Body of pancreas (tissue), 4 donors: ENCODE measurements around the gene SLC35F4. TPM values are rescaled to one million over a fixed set of nuclear protein-coding genes. Genes with fewer than 3 reads are reported as not detected.

Source experiments
- ATAC-seq: fragments of 150-250 bp; one replicate; pipeline ENCODE4 v1.9.1; 2016
- DNase-seq, 4 donors: peaks; one replicate each; pipeline ENCODE4 v3.0.0-alpha.2; 2019
- H3K27ac ChIP-seq, 4 donors: fragments of 200-600 bp; sonication (generic); 1 replicate in 3 of 4; 2 replicates in 1 of 4; pipeline versions ENCODE4 v1.5.1 to v1.6.1; 2016 to 2019; ENCODE audit warnings: mild to moderate bottlenecking in 1 of 4, mixed read lengths in 1 of 4, moderate library complexity in 1 of 4
- H3K27me3 ChIP-seq, 2 donors: fragments of 200-600 bp; sonication (generic); one replicate each; pipeline ENCODE4 v1.6.0; 2016; ENCODE audit warnings: mild to moderate bottlenecking in 1 of 2
- H3K36me3 ChIP-seq, 2 donors: fragments of 200-600 bp; sonication (generic); replicated peaks in 1 of 2; 2 replicates each; pipeline ENCODE4 v1.5.1; 2016; ENCODE audit warnings: low read depth in 2 of 2; ENCODE audit not compliant: insufficient read depth in 1 of 2
- H3K4me1 ChIP-seq: fragments of 200-600 bp; sonication (generic); one replicate; pipeline ENCODE4 v1.6.0; 2016
- H3K4me3 ChIP-seq, 2 donors: fragments of 200-600 bp; sonication (generic); 1 replicate in 1 of 2; 2 replicates in 1 of 2; pipeline ENCODE4 v1.5.1; 2016 to 2019
- H3K9me3 ChIP-seq, 3 donors: fragments of 200-600 bp; sonication (generic); 1 replicate in 2 of 3; 2 replicates in 1 of 3; pipeline ENCODE4 v1.5.1; 2016
- POLR2A ChIP-seq, 3 donors: fragments of 450-650 bp; IDR thresholded peaks; one replicate each; pipeline ENCODE4 v1.6.1; 2016; ENCODE audit warnings: antibody characterized with exemption in 3 of 3, mild to moderate bottlenecking in 2 of 3
- WGBS, 2 donors: methylation state at CpG; one replicate each; pipeline ENCODE4 v1.1.5; 2017; 5-methylcytosine and 5-hydroxymethylcytosine counted together
- intact Hi-C: fragments of 100-400 bp; cut with DNase I; formaldehyde crosslinking; loops from one replicate; pipeline ENCODE4 v1.15.1; 2023
- total RNA-seq, 2 donors: library from RNA; depleted of rRNA; stranded (reverse); fragments of >200 nt; gene quantifications; one replicate each; pipeline ENCODE4 v1.1.0, GENCODE V29; 2016
- TF ChIP-seq, protein P1 (sequence below), 7 experiments: fragments of 450-650 bp in 4 of 7; fragments of 200-600 bp in 3 of 7; sonication (generic) in 3 of 7; IDR thresholded peaks; one replicate each; pipeline ENCODE4 v1.5.1; 2016 to 2019; ENCODE audit warnings: antibody characterized with exemption in 7 of 7

Gene SLC35F4
- total RNA-seq, 2 donors from 2014 or later: not detected

DNA sequence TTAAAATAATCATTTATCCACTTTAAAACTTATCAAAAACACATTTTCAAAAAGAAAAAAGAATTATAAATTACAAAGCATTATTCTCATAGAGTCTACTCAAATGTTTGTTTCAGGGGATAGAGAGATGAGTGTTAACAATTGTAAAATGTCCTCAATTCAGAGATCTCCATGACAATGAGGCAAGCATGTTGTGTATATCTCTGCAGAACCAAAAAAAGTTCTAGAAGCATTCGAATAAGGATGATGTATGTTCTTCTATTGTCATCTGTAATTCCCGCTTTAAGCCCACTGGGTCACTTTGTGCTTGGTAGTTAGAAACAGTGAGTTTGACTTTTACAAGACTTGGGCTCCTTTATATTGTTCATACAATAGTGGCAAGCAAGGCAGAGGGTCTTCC, 298.7 kb downstream of the SLC35F4 start:
- no peak for DNase-seq
- Histone ChIP-seq H3K4me3 (no peak overlapping the region), H3K27ac (no peak overlapping the region), H3K9me3 (no peaks in the 10 kb centered on the region), H3K4me1 (no peaks in the 10 kb centered on the region), H3K36me3 (no peaks in the 10 kb centered on the region), H3K27me3 (no peaks in the 10 kb centered on the region)
- WGBS, 2 donors: 74 to 88% methylated on average over 2 of the region's 2 CpGs
- no peak for ATAC-seq
- TF ChIP-seq POLR2A (IDR thresholded peaks at IDR 0.05): no peak
- TF ChIP-seq, protein P1, sequence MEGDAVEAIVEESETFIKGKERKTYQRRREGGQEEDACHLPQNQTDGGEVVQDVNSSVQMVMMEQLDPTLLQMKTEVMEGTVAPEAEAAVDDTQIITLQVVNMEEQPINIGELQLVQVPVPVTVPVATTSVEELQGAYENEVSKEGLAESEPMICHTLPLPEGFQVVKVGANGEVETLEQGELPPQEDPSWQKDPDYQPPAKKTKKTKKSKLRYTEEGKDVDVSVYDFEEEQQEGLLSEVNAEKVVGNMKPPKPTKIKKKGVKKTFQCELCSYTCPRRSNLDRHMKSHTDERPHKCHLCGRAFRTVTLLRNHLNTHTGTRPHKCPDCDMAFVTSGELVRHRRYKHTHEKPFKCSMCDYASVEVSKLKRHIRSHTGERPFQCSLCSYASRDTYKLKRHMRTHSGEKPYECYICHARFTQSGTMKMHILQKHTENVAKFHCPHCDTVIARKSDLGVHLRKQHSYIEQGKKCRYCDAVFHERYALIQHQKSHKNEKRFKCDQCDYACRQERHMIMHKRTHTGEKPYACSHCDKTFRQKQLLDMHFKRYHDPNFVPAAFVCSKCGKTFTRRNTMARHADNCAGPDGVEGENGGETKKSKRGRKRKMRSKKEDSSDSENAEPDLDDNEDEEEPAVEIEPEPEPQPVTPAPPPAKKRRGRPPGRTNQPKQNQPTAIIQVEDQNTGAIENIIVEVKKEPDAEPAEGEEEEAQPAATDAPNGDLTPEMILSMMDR (IDR thresholded peaks at IDR 0.05): no peak
- intact Hi-C loops: no loop called here

DNA sequence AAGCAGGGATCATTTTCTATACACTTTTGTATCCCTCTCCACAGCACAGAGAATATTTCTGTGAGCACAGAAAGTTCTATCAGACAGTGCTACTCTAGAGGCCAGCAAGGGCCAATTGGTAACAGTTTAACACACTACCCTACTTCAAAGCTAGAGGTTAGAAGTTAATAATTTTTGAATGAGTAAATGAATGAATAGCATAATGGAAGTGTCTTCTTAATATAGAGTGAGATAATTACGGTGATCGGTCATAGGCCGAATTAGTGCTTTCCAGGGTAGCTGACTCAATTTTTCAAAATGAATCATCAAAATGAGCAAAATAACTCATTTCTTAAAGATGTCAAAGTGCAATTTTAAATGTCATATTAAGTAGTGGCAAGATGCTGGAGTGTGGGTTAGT, 305.2 kb downstream of the SLC35F4 start:
- no peak for DNase-seq

DNA sequence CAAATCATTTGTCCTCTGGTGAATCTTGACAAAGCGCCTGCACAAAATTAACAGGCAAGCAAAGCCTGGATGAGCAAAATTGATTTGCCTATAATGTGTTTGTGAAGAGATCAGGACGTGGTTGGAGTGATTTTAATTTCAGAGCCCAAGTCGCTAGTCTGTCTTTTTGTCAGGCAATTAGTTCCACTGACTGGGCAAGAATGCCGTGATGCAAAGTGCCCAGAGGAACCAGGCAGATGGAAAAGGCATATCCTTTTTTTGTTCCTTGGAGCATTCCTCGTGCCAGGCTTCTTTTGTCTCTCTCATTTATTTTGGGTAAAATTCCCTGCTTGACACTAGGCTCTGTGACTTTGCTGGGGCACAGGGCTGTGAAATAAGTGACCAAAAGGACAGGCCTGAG, 306.3 kb downstream of the SLC35F4 start:
- DNase-seq (no peak), ATAC-seq (no peak)
- Histone ChIP-seq H3K27me3 (no peaks in the 10 kb centered on the region), H3K4me3 (no peak overlapping the region), H3K4me1 (no peaks in the 10 kb centered on the region), H3K27ac (no peak overlapping the region), H3K9me3 (no peaks in the 10 kb centered on the region), H3K36me3 (no peaks in the 10 kb centered on the region)
- intact Hi-C loops: no loop called here
- WGBS, 2 donors: 75% methylated on average over 5 of the region's 5 CpGs
- TF ChIP-seq, protein P1 (IDR thresholded peaks at IDR 0.05): no peak
- no peak for TF ChIP-seq POLR2A (IDR thresholded peaks at IDR 0.05)

More for the DNA sequence above, 305.2 kb downstream of the SLC35F4 start:
- ATAC-seq: no peak
- H3K36me3 ChIP-seq: no peaks in the 10 kb centered on the region
- no peaks in the 10 kb centered on the region for H3K27me3 ChIP-seq
- WGBS, 2 donors: 54 to 62% methylated on average over 3 of the region's 3 CpGs
- H3K27ac ChIP-seq: no peak overlapping the region
- intact Hi-C loops: no loop called here
- no peaks in the 10 kb centered on the region for H3K4me1 ChIP-seq
- no peaks in the 10 kb centered on the region for H3K9me3 ChIP-seq
- no peak overlapping the region for H3K4me3 ChIP-seq
- TF ChIP-seq, protein P1 (IDR thresholded peaks at IDR 0.05): no peak
- no peak for TF ChIP-seq POLR2A (IDR thresholded peaks at IDR 0.05)

DNA sequence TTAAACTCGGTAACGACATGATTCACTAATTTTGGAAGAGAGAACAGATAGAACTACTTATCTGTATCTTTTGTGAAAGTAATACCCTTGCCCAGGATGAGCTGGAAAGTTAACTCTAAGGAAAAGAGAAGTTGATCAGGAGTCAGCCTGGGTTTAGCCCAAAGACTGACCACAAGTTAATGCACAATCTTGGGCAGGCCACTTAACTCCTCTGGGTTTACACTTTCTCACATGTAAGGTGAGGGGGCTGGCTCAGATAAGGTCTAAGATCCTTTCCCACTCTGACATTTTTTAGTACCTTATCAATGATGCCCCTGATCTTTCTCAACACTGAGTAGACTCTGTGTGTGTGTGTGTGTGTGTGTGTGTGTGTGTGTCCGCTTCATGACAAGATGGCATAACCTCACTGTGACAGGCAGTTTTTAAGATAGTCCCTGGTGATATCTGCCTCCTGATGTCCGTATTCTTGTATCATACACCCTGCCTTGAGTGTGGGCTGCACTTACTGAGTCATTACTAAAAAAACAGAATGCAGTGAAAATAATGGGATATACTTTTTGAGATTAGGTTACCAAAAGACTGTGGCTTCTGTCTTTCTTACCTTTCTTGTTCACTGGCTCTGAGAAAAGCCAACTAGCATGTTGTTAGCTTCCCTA, 316.0 kb downstream of the SLC35F4 start:
- WGBS, 2 donors: 53 to 61% methylated on average over 4 of the region's 4 CpGs
- no peak for DNase-seq
- H3K4me1 ChIP-seq: no peaks in the 10 kb centered on the region
- H3K9me3 ChIP-seq: no peaks in the 10 kb centered on the region
- TF ChIP-seq, protein P1 (IDR thresholded peaks at IDR 0.05): no peak
- TF ChIP-seq POLR2A (IDR thresholded peaks at IDR 0.05): no peak
- no peaks in the 10 kb centered on the region for H3K27me3 ChIP-seq
- H3K4me3 ChIP-seq: no peak overlapping the region
- no peak for ATAC-seq
- no peak overlapping the region for H3K27ac ChIP-seq
- H3K36me3 ChIP-seq: no peaks in the 10 kb centered on the region
- intact Hi-C loops: no loop called here

DNA sequence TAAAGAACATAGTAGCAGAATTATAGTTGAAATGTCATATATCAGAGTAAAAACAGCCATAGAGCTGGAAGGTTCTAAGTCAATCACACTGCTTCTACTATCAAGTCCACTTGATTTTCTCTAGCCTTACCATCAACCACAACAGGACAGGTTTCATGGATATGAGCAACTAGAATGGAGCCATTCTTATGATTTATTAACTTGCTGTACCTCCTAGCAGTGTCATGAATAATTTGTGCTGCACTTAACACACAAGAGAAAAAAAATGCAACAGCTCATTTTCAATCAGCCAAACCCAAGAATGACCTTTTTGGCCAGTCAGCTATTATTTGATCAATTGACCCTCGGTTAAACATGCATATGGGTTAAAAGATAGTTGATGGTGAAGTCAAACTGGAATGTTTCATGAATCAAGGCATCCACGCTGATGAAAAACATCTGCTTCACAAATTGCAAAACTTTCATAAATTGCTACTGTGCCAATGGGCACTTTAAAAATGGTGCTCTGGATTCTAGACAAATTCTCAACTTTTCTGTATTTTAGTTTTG, 316.8 kb downstream of the SLC35F4 start:
- Histone ChIP-seq H3K27ac (no peak overlapping the region), H3K4me1 (no peaks in the 10 kb centered on the region), H3K36me3 (no peaks in the 10 kb centered on the region), H3K4me3 (no peak overlapping the region), H3K27me3 (no peaks in the 10 kb centered on the region), H3K9me3 (no peaks in the 10 kb centered on the region)
- no peak for TF ChIP-seq POLR2A (IDR thresholded peaks at IDR 0.05)
- TF ChIP-seq, protein P1 (IDR thresholded peaks at IDR 0.05): no peak
- ATAC-seq (no peak), DNase-seq (no peak)
- intact Hi-C loops: no loop called here
- WGBS, 2 donors: 49 to 69% methylated on average over 2 of the region's 2 CpGs
